M059J (cell line): Measurements from ENCODE around the gene RBM22. TPM values are rescaled to one million over a fixed set of nuclear protein-coding genes. Genes with fewer than 3 reads are reported as not detected.

ENCODE experiments used
- DNase-seq: peaks from one replicate; pipeline ENCODE4 v3.0.0-alpha.2; 2012; ENCODE audit warnings: low read depth
- total RNA-seq: library from RNA; depleted of rRNA; stranded (reverse); fragments of >200 nt; shearing (Covaris generic); gene quantifications from 2 replicates; pipeline ENCODE4 v1.2.3, GENCODE V29; 2014

Gene RBM22
- total RNA-seq, 1 experiment from 2014 or later, result 38.8 TPM

DNA sequence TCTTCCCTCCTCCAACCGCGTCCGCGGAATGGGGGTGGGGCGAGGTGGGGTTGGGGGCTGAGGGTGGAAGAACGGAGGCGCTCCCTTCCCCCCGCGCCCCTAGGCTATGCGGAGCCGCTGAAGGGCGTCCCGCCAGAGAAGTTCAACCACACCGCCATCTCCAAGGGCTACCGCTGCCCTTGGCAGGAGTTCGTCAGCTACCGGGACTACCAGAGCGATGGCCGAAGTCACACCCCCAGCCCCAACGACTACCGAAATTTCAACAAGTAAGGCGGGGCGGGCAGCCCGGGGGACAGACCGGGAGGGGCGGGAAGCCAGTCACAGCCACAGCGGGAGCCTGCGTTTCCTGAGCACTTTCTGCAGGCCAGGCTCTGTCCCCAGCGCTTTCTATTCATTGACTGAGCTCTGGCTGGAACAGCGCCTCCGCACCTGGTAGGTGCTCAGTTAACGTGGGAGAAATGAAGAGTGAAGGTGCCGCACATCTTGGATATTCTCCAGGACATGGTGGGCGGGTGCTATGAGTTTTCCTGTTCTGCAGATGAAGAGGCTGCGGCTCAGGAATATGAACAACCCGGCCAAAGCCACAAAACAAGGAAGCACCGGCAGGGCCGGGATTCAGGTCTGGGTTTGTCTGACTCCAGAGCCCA lies 28.5 kb downstream of the RBM22 start:
- peak; percentile 58 for DNase-seq

DNA sequence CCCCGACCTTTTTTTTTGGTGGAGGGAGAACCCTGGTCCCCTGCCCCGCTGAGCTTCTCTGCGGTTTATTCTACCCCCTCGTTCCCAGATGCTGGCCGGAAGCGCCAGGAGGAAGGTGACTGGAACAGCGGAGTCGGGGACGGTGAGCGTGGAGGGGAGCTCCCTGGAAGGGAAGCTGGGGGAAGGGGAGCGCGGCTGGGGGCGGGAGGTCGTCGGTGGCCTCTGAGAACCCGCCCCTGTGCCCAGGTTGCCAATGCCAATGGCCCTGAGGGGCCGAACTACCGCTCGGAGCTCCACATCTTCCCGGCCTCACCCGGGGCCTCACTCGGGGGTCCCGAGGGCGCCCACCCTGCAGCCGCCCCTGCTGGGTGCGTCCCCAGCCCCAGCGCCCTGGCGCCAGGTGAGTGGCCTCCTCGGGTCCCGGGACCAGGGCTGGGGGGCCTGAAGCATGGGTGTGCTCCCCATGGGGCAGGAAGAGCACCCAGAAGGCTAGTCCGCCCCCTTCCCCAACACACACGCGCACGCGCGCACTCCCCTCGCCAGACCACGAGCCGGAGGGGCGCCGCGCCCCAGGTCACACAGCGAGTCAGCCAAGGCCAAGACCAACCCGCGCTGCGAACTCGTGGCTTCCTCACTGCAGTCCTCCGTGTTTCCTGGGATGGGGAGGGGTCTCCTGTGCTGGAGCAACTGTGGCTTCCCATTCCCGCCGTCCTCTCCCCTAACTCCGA lies 29.2 kb downstream of the RBM22 start:
- no peak for DNase-seq

DNA sequence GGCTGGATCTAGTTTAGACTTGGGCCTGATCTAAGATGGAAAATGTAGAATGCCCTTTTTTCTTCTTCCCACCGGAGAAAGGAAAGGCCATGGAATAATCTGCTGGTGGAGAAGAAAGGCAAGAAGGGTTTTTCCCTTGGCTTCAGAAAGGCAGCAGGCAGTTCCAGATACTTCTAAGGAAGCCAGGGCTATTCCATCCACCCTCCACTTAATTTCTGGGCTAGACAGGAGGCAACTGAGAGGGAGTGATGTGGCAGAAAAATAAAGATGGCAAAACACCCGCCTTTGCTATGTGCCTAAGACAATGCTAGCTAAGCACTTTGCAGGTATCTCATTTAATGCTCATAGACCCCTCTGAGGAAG lies 29.9 kb downstream of the RBM22 start:
- DNase-seq, result no peak

DNA sequence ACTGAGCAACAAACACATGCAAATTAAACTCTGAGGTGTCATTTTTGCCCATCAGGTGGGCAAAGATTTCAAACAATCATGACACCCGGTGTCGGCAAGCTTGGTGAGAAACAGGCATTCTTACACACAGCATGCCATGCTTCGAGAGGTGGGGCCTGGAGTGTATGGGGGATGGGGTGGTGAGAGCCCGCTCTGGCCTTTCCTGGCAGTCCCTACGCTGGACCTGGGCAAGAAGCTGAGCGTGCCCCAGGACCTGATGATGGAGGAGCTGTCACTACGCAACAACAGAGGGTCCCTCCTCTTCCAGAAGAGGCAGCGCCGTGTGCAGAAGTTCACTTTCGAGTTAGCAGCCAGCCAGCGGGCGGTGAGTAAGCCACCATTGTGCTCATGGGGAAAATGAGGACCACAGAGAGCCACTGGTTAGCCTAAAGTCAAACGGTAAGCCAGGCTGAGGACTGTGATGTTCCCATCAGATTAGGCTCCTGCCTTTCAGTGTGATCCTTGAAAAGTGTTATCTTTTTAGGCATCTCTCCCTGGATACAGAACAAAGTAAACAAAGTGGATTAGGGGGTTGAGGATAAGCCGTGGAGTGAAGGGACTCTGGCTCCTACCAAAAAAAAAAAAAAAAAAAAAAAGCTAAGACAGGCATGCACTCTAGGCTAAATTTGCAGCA lies 30.5 kb downstream of the RBM22 start:
- peak; percentile 45 for DNase-seq

DNA sequence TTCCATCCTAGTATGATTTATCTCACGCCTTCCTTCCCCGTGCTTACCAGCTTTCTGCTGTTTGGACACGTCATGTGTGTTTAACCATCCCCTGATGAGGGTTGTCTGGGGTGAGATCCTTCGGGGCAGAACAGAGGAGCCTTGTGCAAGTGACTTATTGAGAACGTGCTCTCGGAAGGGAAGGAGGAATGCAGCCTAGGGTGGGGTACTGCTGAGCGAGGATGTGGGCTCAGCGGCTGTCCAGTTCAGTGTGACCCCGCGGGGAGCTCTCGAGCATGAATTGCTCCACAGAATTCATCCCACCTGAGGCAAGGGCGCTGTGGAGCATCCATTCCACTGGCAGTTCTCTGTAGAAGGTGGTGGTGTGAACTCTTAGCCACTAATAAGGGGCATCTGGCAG lies 35.8 kb downstream of the RBM22 start:
- DNase-seq, result no peak

DNA sequence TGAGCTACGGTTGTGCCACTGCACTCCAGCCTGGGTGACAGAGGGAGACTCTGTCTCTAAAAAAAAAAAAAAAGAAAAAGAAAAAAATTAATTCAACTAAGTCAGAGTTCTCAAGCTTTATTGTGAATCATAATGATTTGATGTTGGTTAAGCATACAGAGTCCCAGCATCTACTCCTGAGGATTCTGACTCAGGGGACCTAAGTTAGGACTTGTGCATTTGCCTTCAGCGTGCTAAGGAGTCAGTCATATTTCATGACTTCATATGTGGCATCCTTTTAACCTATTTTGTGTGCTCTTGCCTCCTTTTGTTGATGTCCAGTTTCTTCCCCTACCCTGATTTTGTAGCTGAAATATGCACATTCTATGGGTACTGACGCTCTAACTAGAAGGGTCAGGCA lies 36.9 kb downstream of the RBM22 start:
- DNase-seq, result no peak

DNA sequence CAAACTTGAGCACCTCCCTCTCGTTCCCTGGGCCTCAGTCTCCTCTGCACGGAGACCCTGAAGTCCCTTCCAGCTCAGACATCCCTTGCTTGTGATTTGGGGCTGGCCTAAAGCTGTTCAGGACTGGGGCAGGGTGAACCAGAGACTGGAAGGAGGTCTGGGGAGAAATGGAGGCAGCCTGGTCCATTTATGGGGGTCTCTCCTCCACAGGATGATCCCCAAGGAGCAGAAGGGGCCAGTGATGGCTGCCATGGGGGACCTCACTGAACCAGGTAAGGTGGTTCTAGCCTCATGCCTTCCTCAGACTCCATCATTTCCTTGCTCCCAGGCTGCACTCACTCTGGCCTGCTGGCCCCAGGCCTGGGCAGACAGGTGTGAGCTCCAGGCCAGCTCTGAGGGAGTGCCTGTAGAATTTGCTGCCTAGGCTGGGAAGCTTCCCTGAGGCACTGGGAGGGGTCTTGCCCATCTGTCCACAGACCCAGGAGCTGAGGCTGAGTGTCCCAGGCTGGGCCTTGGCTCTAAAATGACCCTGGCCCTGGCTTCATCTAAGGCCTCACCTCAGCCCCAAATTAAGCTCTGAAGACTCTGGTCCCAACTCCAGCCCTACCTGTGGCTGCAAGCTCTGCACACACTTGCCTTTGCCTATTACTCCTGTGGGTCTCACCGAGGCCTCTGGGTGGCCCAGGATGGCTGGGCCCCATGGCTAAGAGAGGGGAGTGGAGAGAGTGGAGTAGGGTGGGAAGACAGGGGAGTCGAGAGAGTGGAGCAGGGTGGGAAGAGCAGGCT lies 37.9 kb downstream of the RBM22 start:
- no peak for DNase-seq

DNA sequence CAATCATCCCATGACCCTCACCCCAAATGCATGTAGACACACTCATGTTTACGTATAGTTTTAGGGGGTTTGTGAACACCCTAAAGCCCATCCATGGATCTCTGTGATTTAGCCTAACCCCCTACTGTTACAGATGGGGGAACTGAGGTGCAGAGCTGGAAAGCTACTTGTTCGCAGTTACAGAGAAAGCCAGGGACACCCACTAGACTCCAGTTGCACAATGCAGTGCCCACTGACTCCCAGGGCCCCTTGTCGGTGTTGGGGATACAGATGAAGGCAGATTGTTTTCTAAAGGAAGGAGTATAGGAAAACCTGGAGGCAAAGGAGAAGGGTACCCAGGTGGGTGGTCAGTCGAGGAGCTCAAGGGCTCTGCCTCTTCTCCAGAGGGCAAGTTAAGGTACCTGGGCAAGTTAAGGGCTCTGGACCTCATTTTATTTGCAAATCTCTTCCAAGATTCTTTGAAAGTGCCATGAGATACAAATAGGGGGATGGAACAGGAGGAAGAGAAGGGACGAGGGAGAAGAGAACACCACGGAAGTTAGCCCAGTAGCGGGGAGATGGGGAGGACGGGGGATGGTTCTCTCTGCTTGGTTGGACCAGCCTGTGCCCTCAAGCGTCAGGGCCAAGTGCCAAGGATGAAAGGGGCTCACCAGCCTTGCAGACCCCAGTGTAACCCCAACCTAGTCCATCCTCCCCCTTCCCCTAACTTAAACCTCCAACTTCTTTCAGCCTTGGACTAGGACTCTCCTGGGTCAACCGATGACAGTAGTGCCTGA lies 38.9 kb downstream of the RBM22 start:
- no peak for DNase-seq

DNA sequence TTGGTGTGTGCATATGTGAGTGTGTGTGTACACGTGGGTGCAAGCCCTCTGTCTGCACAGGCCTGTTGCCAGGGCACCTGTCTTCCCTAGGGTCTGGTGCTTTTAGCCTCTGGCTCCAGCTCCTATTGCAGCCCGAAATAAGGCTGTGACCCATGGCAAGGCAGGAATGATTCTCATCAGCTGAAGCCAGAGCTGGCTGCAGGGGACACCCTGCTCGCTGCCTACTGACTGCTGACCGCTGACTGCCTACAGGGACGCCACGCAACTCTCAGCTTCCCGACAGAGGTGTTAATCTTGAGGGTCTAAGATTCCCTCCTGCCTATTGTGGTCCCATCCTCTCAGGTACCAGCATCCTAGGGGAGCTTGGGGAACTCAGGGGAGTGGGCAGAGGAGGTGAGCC lies 39.8 kb downstream of the RBM22 start, which contains the start of gene MYOZ3:
Gene MYOZ3 (plus strand): TSS at position 166 of the 400 bp plus-strand sequence. CDS start 1,691 bp downstream, outside the sequence.
- DNase-seq, result no peak

DNA sequence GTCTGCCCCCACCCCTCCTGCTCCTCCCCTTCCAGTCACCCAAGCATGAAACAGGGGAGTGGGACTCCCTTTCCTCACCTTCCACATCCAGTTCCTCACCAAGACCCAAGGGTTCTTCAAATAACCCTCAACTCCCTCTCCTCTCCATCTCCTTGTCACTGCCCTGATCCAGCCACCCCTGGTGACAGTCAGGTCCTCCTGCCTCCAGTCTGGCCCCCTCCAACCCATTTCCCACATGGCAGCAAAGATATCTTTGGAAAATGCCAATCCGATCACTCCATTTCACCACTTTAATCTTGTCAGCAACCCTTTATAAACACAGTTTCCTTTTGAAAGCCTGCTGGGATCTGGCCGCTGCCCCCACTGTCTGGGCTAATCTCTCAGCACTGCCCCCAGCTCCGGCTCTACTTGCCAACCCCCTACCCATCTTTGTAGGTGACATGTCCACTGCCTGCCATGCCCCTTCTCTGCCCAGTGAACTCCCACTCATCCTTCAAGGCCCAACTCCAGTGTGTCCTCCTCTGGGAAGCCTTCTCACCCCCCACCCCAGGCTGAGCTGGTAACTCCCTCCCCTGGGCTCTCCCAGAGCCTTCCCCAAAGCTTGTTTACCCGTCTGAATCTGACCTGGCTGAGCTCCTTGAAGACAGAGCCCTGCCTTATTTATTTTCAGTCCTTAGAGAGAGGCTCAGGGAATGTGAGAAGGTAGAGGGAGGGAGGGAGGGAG lies 40.6 kb downstream of the RBM22 start:
- DNase-seq, result no peak

DNA sequence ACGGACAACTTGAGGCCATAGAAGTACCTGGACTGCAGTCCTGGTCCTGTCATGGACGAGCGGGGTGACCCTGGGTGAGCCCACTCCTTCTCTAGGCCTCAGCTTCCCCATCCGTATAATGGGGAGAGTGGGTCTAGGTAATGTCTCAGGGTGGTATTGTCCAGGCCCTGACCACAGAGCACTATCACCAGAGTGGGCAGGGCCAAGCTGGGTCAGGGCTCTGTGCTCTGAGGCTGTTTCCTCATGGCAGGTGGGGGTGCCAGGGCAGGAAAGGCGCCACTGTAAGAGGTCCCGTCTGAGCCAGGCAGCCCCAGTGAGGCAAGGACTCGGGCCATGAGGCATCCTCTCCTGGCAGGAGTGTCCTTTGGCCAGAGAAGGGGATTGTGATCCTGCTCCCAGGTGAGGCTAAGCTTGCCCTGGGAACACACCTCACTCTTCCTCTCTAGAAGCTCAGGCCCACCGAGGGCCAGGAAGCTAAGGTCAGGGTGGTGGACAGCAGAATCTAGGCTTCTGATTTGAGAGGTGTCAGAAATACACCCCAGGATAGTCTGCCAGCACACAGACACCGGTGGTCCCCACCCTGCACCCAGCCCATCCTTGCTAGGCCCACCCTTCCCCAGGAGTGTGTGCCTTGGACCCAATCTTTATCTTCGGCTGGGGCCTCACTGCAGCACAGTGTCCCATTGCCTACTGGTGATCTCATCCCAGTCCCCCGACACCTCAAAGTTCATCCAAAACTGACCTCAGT lies 41.3 kb downstream of the RBM22 start:
- DNase-seq, result no peak

DNA sequence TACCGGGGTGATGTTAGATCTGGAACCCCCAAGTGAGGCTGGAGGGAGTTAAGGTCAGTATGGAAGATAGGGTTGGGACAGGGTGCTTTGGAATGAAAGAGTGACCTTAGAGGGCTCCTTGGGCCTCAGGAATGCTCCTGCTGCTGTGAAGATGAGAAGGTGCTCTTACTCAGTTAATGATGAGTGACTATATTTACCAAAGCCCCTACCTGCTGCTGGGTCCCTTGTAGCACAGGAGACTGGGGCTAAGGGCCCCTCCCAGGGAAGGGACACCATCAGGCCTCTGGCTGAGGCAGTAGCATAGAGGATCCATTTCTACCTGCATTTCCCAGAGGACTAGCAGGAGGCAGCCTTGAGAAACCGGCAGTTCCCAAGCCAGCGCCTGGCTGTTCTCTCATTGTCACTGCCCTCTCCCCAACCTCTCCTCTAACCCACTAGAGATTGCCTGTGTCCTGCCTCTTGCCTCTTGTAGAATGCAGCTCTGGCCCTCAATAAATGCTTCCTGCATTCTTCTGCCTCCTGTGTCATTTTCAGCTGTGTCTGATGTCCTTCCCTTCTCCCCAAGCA lies 42.1 kb downstream of the RBM22 start:
- no peak for DNase-seq

DNA sequence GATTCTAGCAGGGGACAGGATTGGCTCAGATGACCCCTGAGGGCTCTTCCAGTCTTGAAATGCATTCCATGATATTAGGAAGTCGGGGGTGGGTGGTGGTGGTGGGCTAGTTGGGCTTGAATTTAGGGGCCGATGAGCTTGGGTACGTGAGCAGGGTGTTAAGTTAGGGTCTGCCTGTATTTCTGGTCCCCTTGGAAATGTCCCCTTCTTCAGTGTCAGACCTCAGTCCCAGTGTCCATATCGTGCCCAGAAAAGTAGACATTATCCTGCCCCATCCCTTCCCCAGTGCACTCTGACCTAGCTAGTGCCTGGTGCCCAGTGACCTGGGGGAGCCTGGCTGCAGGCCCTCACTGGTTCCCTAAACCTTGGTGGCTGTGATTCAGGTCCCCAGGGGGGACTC lies 42.7 kb downstream of the RBM22 start:
- DNase-seq, result no peak

DNA sequence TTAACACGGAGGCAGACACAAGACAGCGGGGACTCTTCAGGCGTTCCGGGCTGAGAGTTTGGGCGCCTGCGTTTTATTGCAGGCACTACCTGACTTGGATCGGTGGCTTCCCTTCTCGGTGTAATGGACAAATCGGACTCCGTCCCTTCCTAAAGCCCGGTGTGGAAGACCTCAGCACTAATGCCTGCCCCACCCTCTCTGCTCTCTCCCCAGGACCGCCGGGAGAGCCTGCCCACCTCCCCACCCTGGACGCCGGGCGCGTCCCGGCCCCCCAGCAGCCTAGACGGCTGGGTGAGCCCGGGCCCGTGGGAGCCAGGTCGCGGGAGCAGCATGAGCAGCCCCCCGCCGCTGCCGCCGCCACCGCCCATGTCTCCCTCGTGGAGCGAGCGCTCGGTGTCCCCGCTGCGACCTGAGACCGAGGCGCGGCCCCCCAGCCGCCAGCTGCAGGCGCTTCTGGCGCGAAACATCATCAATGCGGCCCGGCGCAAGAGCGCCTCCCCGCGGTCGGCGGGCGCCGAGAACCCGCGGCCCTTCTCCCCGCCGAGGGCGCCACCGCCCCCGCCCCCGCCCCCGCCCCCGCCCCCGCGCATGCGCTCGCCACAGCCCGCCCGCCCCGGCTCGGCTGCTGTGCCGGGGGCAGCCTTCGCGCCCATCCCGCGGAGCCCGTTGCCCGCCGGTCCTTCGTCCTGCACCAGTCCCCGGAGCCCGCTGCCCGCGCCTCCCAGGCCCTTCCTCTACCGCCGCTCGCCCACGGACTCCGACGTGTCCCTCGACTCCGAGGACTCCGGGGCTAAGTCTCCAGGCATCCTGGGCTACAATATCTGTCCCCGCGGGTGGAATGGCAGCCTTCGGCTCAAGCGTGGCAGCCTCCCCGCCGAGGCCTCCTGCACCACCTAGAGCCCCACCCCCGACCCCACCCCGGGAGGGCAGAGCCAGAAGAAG lies 44.4 kb downstream of the RBM22 start:
- DNase-seq, result peak; percentile 58

DNA sequence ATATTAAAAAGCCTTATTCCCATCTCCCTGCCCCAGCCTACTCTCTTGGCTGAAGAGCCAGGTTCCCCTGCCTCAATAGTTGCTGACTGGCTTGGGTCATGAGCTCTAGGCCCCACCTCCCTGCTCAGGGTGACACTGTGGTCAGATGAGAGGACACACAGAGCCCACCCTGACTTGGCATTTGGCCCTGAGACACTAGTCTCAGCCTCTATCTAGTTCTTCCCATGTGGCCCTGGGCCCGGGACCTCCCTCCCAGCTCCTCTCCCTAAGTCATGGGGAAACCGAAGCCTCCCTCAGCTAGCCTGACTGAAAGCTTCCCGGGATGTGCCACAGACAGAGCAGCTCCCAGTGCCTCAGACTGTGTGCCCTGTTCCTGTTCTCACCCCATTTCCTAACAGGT lies 45.6 kb downstream of the RBM22 start:
- DNase-seq, result no peak

DNA sequence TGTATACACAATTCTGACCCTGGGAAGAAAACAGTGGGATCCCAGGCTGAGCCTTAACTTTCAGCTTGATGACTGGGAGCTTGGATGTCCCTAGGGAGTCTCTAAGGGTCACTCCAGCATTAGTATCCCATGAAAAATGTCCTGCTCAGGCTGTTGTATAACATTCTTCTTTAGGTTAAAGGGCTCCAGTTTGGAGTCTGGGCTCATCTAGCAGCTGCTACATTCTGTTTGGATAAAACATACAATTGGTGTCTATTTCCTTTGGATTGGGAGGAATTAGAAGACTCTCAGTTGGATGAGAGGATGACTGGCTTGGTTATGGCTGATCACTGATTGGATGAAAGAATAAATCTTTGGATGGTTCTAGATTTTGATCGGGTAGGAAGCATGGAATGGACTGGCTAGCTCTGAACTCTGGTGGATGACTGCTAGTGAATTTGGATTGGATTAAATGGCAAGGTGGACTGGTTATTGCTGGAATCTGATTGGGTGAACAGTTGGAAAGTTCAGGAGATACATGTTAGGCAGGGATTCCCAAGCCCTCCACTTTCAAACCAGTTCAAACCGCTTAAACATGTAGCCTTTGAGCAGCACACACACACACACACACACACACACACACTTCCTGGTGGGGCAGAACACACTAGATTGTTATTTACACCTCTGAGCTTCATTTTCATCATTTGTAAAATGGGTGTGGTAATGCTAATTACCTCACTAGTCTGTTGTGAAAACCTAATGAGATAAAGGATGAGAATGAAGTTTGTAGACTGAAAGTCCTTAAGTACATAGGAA lies 46.9 kb downstream of the RBM22 start:
- DNase-seq, result no peak

DNA sequence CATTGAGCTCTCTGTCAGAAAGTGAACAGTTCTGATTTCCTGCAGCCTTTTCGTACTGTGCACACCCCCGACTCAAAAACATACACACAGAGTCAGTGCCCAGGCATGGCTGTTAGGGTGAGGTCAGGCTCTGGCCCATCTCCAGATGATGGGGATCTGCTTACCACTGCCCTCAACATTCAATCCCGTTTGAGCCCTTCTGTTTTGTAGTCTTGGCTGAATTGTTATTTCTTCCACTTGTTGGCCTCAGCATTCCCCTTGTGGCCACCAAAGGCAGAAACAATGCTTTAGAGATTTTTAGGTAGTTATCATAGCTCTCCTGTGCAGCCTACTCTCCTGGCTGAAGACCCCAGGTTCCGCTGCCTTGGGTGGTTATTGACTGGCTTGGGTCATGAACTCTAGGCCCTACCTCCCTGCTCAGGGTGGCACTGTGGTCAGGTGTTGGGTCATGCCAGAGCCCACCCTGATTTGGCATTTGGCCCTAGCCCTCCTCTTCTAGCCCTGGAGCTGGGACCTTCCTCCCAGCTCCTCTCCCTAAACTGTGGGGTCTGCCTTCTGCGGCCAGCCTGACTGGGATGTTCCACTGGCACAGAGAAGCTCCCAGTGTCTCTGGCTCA lies 47.6 kb downstream of the RBM22 start:
- DNase-seq, result peak; percentile 72
